ENCODE results near the gene BCKDHA.
"Not testable (repeated sequence)": the region's sequence is repeated elsewhere in the genome, so short reads cannot be mapped to it uniquely, and the experiment has no call there.

The BCKDHA gene

GRCh38 chr19:41366089-41366488 is 31.5 kb upstream of the BCKDHA start:
- no peak for DNase-seq (ENCODE audit: low read depth in 3 of 3)

- DNase-seq (ENCODE audit: low read depth in 3 of 3), result no peak
Observed at GRCh38 chr19:41367848-41368301, 29.7 kb upstream of the BCKDHA start.

- DNase-seq (ENCODE audit: low read depth in 3 of 3), result no peak
Observed at GRCh38 chr19:41369769-41370168, 27.8 kb upstream of the BCKDHA start.

DNA sequence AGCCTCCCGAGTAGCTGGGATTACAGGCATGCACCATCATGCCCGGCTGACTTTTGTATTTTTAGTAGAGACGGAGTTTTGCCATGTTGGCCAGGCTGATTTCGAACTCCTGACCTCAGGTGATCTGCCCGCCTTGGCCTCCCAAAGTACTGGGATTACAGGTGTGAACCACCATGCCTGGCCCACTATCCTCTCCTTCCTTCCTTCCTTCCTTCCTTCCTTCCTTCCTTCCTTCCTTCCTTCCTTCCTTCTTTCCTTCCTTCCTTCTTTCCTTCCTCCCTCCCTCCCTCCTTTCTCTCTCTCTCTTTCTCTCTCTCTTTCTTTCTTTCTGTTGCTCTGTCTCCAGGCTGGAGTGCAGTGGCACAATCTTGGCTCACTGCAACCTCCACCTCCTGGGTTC is 26.5 kb upstream of the BCKDHA start:
- DNase-seq (ENCODE audit: low read depth in 3 of 3), result not testable (repeated sequence)

- DNase-seq (ENCODE audit: low read depth in 3 of 3), result no peak
Observed at GRCh38 chr19:41371541-41371940, 26.1 kb upstream of the BCKDHA start.

DNA sequence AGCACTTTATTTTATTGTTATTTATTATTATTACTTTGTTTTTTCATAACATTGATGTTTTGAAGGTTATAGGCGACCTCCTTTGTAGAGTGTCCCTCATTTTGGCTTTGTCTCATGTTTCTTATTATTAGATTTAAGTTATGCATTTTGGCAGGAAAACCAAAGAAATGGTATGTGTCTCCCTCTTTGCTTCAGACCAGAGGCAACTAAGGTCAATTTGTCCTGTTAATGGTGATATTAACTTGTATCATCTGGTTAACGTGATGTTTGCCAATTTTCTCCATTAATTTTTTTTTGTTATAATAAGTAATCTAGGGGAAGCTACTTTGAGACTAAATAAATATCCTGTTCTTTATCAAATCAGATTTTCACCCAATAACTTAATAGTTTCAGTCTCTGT is 25.1 kb upstream of the BCKDHA start:
- DNase-seq (ENCODE audit: low read depth in 3 of 3), result no peak

DNA sequence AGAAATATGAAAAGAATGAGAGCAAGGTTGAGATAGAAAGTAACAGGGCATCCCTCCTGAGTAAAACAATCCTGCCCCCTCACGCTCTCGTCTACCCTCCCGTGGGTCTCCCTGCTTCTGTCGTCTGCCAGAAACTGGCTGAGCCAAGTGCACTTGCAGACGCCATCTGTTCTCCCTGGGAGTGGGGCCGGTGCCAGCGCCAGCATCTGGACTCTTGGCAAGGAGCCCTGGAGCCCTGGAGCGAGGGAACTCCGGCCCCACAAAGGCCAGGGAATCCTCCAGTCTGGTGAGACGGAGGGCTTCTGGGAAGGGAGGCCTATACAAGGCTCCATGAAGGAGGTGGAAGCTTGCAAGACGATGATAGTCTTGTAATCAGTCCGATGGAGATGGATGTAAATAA is 23.6 kb upstream of the BCKDHA start:
- DNase-seq (ENCODE audit: low read depth in 3 of 3), result no peak

DNA sequence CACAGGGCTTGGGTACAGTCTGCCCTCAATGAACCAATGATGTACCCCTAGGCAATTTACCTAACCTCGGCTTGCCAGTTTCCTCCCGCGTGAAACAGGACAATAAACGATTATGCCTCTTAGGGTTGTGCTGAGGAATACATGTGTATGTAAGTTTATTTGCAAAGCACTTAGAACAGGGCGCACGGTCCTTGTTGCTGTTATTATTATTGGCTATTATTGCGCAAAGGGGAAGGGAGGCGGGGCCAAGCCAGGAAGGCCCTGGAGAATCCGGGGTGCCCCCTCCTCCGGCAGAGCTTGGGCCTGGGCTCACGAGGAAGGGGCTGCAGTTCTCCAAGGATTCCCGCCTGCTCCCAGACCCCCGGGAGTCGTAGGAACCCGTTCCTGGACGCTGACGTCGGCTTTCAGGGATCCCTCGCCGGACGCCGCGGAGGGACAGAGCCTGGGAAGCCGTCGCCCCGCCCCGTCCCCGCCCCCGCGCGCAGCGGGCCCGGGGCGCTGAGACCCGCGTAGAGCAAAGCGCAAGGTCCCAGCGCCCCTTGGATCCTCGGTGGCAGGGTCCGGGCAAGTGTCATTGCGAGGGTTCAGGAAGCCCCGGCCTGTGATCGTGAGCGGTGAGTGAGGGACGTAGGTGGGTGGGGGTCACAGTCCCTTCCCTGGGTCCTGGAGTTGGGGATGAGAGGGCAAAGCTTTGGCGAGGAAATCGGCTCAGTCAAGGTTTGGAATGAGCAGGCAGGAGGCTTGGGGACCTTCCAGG is 21.2 kb upstream of the BCKDHA start, which contains the start of gene TMEM91:
Gene TMEM91, plus strand, starts transcription at position 293 of the 757 bp plus-strand sequence. CDS start 1,777 bp downstream, outside the sequence.
- no peak for DNase-seq (ENCODE audit: low read depth in 3 of 3)

DNA sequence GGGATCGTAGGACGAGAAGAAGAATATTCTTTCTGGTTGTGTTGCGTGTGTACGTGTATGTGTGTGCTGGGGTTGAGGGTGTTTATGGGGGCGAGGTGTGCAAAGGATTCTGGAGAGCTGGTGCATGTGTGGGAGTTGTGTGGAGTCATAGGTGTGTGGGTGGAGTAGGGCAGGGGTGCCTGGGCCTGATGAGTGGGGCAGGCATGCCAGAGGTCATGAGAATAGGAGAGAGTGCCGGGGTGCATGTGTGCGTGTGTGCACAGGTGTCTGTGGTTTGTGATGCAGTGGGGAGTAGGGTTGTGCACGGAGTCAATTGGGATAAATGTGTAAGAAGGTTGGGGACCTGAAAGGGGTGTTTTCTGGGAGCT is 20.6 kb upstream of the BCKDHA start:
- DNase-seq (ENCODE audit: low read depth in 3 of 3), result no peak

DNA sequence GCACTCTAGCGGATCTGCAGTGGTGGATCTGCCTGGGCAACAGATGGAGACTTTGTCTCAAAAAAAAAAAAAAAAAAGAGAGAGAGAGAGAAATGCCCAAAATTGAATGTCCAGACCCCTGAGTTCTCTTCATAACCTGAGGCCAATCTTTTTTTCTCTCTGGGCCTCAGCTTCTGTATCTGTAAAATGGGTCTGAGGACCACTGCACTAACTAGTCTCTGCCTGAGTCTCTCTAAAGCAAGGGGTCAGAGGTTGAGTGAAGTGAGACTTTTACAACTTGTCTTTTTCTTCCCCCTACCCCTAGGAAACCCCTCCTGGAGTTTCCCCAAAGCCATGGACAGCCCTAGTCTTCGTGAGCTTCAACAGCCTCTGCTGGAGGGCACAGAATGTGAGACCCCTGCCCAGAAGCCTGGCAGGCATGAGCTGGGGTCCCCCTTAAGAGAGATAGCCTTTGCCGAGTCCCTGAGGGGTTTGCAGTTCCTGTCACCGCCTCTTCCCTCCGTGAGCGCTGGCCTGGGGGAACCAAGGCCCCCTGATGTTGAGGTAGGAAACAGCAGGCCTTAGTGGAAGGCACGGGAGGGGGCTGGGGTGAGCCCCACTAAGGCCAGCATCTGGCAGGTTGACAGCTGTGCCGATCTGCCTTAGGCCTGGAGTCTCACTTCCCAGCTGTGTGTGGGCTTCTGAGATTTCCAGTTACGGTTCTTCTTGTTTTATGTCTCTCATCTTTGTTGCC is 19.5 kb upstream of the BCKDHA start:
- DNase-seq (ENCODE audit: low read depth in 3 of 3), result no peak

- DNase-seq (ENCODE audit: low read depth in 3 of 3), result not testable (repeated sequence)
Observed at GRCh38 chr19:41381536-41381935, 16.1 kb upstream of the BCKDHA start.

DNA sequence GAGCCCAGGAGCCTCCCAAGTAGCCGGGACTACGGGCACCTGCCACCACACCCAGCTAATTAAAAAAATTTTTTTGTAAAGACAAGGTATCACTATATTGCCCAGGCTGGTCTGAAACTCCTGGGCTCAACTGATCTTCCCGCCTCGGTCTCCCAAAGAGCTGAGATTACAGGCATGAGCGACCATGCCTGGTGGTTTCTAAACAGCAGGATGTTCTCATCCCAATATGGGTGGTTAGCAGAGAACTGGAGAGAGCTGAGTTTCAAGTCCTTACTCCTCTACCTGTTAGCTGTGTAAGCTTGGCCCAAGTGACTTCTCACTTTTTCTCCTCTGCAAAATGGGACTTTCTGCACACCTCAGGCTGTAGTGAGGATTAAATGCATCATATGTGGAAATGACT is 13.3 kb upstream of the BCKDHA start:
- no peak for DNase-seq (ENCODE audit: low read depth in 3 of 3)

- DNase-seq (ENCODE audit: low read depth in 3 of 3), result no peak
Observed at GRCh38 chr19:41386442-41386841, 11.2 kb upstream of the BCKDHA start.

DNA sequence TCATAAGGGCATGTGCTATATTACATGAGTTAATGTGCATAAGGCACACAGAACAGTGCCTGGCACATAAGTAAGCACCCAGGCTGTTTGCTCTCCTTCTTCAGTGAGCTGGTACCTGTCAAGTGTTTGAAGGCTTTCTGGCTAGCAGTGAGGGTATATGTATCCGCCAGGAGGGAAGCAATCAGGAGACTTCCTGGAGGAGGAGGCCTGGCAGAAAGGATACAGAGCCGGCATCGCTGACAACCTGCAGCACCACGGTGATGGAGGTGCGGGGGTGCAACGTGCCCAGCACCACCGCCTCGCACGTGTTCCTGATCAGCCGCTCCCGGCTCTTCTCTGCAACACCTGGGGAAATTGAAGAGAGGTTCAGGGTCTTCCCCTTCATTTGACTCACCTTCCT is 6.0 kb upstream of the BCKDHA start:
- no peak for DNase-seq (ENCODE audit: low read depth in 3 of 3)

DNA sequence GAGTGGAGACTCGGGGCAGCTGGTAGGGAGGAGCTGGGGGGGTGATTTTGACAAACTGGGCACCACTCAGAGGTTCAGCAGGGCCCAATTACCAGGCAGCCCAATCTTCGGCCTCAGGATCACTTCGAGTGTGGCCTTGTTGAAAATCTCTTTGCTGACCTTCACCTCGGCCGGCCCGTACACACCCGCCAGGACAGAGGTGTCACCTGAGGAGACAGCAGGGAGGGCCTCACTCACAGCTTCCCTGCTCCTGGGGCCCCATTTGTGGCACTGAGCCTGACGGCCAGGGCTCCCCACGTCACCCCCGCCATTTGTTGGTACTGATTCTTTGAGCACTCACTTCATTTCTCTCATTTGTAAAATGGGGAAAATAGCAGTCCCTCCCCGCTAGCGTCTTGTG is 4.8 kb upstream of the BCKDHA start:
- DNase-seq (ENCODE audit: low read depth in 3 of 3), result no peak

- no peak for DNase-seq (ENCODE audit: low read depth in 3 of 3)
Observed at GRCh38 chr19:41395355-41395754, 2.3 kb upstream of the BCKDHA start.

- no peak for DNase-seq (ENCODE audit: low read depth in 3 of 3)
Observed at GRCh38 chr19:41398050-41398418, 416 bp downstream of the BCKDHA start.

- DNase-seq (ENCODE audit: low read depth in 3 of 3), result no peak
Observed at GRCh38 chr19:41398598-41398997, 980 bp downstream of the BCKDHA start.

- DNase-seq (ENCODE audit: low read depth in 3 of 3), result no peak
Observed at GRCh38 chr19:41399091-41399490, 1.5 kb downstream of the BCKDHA start.

DNA sequence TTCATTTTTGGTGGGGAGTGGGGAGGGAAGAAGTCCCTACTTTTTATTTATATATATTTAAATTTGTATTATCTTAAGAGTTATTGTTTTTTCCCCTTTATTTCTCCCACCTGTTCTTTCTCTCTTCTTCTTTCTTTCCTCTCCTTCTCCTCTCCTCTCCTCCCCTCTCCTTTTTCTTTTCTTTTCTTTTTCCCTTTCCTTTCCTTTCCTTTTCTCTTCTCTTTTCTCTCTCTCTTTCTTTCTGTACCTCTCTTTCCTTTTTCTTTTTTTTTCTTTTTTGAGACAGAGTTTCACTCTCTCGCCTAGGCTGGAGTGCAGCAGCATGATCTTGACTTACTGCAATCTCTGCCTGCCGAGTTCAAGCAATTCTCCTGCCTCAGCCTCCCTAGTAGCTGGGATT is 1.9 kb downstream of the BCKDHA start:
- no peak for DNase-seq (ENCODE audit: low read depth in 3 of 3)

DNA sequence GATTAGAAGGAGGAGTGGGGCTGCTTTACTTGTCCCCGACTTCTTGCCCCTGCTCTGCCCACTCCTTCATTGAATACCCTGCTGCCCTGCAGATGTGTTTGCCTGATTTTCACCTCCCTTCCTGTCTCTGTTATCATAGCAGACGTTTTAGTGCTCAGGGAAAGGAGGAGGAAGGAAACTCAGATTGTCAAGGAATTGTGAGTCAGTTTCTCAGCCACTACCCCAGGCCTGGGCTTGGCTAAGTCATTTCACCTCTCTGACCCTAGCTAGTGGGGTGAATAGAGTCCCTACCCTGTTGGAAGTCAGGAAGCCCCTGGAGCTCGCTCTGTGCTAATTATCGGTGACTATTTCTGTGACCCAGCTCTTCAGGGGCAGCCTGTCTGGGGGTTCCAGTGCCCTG is 3.9 kb downstream of the BCKDHA start:
- DNase-seq (ENCODE audit: low read depth in 3 of 3), result no peak

DNA sequence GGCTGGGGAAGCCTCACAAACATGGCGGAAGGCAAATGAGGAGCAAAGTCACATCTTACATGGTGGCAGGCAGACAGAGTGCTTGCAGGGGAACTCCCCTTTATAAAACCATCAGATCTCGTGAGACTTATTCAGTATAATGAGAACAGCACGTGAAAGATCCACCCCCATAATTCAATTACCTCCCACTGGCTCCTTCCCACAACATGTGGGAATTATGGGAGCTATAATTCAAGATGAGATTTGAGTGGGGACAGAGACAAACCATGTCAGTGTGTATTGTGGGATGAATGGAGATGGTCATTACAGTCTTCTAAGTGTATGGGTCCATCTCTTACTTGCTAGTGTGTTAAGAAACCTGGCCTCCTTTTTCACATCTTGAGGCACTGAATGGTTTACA is 4.4 kb downstream of the BCKDHA start:
- DNase-seq (ENCODE audit: low read depth in 3 of 3), result no peak
